Caco-2 (cell line): ENCODE results near the gene TMEM229B. TPM values are rescaled to one million over a fixed set of nuclear protein-coding genes. Genes with fewer than 3 reads are reported as not detected.

Experiments used
- BruUV-seq: library from RNA; stranded (reverse); fragments of 400-500 nt; replicated peaks from 2 replicates; lab custom pipeline; 2021; lab: Mats Ljungman, UMichigan
- CTCF ChIA-PET: fragments of 300-600 bp; sonication (Branson Sonifier 250); formaldehyde crosslinking; loops from one replicate; lab custom pipeline; 2022; ENCODE audit warnings: antibody characterized with exemption; lab: Charles Lee
- POLR2A ChIA-PET: fragments of 300-600 bp; sonication (Branson Sonifier 250); formaldehyde crosslinking; loops from one replicate; lab custom pipeline; 2022; ENCODE audit warnings: antibody characterized with exemption; lab: Charles Lee
- DNase-seq, 2 experiments: peaks; one replicate each; pipeline versions ENCODE4 v3.0.0 to v3.0.0-alpha.2; 2020 to 2022
- H3K27me3 ChIP-seq: replicated peaks from 2 replicates; pipeline ENCODE4 v1.6.0; 2011; ENCODE audit warnings: low read length; ENCODE audit not compliant: control insufficient read depth, insufficient read depth
- H3K36me3 ChIP-seq: 2 replicates; pipeline ENCODE4 v1.5.1; 2011; ENCODE audit warnings: low read length; ENCODE audit not compliant: control insufficient read depth, insufficient read depth
- H3K4me1 ChIP-seq: fragments of 250-450 bp; sonication (Bioruptor Pico); 2 replicates; pipeline ENCODE4 v1.5.1; 2020; ENCODE audit warnings: mild to moderate bottlenecking
- H3K4me3 ChIP-seq: 2 replicates; pipeline ENCODE4 v1.5.1; 2011; ENCODE audit warnings: low read depth, mild to moderate bottlenecking, control low read depth, low read length
- H3K9me3 ChIP-seq: fragments of 250-450 bp; sonication (Bioruptor Pico); 2 replicates; pipeline ENCODE4 v1.5.1; 2020; ENCODE audit warnings: mild to moderate bottlenecking, moderate library complexity
- H3K27ac Mint-ChIP-seq: one replicate; pipeline ENCODE4 v1.8.0; 2022; ENCODE audit warnings: mixed read lengths; ENCODE audit not compliant: unreplicated experiment
- H3K27me3 Mint-ChIP-seq: one replicate; pipeline ENCODE4 v1.8.0; 2022; ENCODE audit warnings: mixed read lengths; ENCODE audit not compliant: insufficient read depth, unreplicated experiment
- H3K36me3 Mint-ChIP-seq: one replicate; pipeline ENCODE4 v1.8.0; 2022; ENCODE audit warnings: mild to moderate bottlenecking, mixed read lengths; ENCODE audit not compliant: insufficient read depth, unreplicated experiment
- H3K4me1 Mint-ChIP-seq: one replicate; pipeline ENCODE4 v1.8.0; 2022; ENCODE audit warnings: low read depth, mixed read lengths; ENCODE audit not compliant: unreplicated experiment
- H3K4me3 Mint-ChIP-seq: one replicate; pipeline ENCODE4 v1.8.0; 2022; ENCODE audit warnings: mild to moderate bottlenecking, moderate library complexity, mixed read lengths; ENCODE audit not compliant: unreplicated experiment
- H3K9me3 Mint-ChIP-seq: one replicate; pipeline ENCODE4 v1.8.0; 2022; ENCODE audit warnings: mixed read lengths; ENCODE audit not compliant: unreplicated experiment
- CTCF ChIP-seq, 2 experiments: fragments of 200-600 bp in 1 of 2; IDR thresholded peaks; 1 replicate in 1 of 2; 2 replicates in 1 of 2; pipeline versions ENCODE4 v1.5.1 to v1.8.0; 2011 to 2022; ENCODE audit warnings: antibody characterized with exemption in 1 of 2, control low read depth in 1 of 2, inconsistent platforms in 1 of 2, low read depth in 1 of 2, low read length in 1 of 2, mild to moderate bottlenecking in 1 of 2, moderate library complexity in 1 of 2; ENCODE audit not compliant: insufficient read depth in 1 of 2, severe bottlenecking in 1 of 2, unreplicated experiment in 1 of 2
- intact Hi-C: fragments of 100-400 bp; cut with micrococcal nuclease; formaldehyde crosslinking; loops from one replicate; pipeline ENCODE4 v1.10.0; 2022; ENCODE audit not compliant: unreplicated experiment
- total RNA-seq: library from RNA; stranded (reverse); gene quantifications from 2 replicates; pipeline ENCODE4 v1.2.3, GENCODE V29; 2022

The TMEM229B gene
- total RNA-seq, 1 experiment from 2014 or later = not detected

DNA sequence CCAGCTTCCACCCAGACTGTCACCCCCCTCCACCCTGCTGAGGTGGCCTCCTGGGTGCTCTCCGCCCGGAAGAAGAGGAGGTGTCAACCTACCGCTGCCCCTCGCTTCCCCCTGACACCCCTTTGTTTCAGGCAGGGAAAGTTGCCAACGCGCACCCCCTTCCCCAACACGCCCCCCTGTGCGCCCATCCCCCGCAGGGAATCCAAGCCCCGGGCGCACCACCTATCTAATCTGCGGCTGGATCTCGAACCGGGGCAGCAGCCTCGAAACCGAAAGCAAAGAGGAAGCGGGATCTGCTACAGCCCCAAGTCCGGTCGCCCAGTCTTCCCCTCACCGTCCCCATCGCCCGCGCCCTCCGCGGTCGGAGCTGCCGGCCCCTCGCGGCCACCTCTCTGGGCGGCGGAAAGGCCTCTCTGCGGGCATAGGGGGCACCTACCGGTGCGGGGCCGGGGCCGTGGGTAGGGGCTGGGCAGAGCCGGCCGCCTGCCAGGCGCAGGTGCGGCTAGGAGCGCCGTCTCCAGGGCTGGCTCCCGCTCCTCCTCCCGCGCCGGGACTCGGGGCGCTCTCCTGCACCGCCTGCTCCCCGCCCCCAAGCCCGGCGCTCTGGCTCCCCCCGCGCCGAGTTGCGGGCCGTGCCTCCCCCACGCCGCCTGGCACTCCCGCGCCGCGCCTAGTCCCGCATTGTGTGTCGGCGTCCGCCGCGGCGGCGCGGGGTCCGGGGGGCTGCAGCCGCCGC, 26.3 kb upstream of the TMEM229B start:
- Histone ChIP-seq H3K4me1 (peaks cover 4% of the 10 kb centered on the region; the same call in 1 of the 2 replicates), H3K9me3 (no peaks in the 10 kb centered on the region), H3K27me3 (no peaks in the 10 kb centered on the region), H3K4me3 (peak overlapping the region; percentile 52), H3K36me3 (no peaks in the 10 kb centered on the region)
- H3K27me3 Mint-ChIP-seq = peaks cover 13% of the 10 kb centered on the region
- peak in 1 of 2 experiments; percentile 34 for DNase-seq
- CTCF ChIA-PET = interaction anchor here (0.6 to 2.6 kb wide), 3 partner anchors 13 to 1156 kb away, joined by 3 to 21 read pairs (median 4); no protein-coding TSS in a partner anchor
- intact Hi-C loops = loop anchor here (1.0 kb wide), 1 partner anchor 88 kb away; no protein-coding TSS in a partner anchor
- no peak overlapping the region for H3K27ac Mint-ChIP-seq
- no peaks in the 10 kb centered on the region for H3K36me3 Mint-ChIP-seq
- H3K9me3 Mint-ChIP-seq = no peaks in the 10 kb centered on the region
- no peak for TF ChIP-seq CTCF (IDR thresholded peaks at IDR 0.05; ENCODE audit: insufficient read depth in 1 of 2, low read depth in 1 of 2, low read length in 1 of 2, severe bottlenecking in 1 of 2, unreplicated experiment in 1 of 2)
- peak overlapping the region; percentile 71 for H3K4me3 Mint-ChIP-seq
- POLR2A ChIA-PET = no interaction called here
- BruUV-seq = no TSS peak
- no peaks in the 10 kb centered on the region for H3K4me1 Mint-ChIP-seq

DNA sequence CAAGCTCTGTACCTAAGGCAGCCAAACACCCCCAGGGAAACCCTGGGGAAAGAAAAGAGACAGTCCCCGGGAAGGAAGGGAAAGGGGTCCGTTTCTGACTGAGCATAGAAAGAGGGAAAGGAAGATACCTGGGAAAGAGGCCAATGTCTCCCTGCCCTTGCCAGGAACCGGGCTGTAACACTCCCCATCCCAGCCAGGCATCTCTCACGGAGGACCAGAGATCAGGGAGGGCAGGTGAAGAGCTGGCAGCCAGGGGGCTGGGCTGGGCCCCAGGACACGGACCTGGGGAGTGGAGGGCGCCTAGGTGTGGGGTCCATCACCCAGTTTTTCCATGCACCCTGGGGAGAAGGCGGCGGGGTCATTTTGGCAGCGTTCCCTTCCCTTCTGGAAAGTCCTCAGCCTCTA, 25.7 kb upstream of the TMEM229B start:
- Histone ChIP-seq H3K9me3 (no peaks in the 10 kb centered on the region), H3K27me3 (no peaks in the 10 kb centered on the region), H3K36me3 (no peaks in the 10 kb centered on the region), H3K4me3 (peak overlapping the region; percentile 52; the same call in 1 of the 2 replicates), H3K4me1 (peaks cover 4% of the 10 kb centered on the region; the same call in 1 of the 2 replicates)
- Mint-ChIP-seq H3K9me3 (no peaks in the 10 kb centered on the region), H3K36me3 (no peaks in the 10 kb centered on the region), H3K4me3 (peak overlapping the region; percentile 71), H3K4me1 (no peaks in the 10 kb centered on the region), H3K27ac (no peak overlapping the region), H3K27me3 (peaks cover 13% of the 10 kb centered on the region)
- ChIA-PET CTCF (interaction anchor here (0.6 to 2.6 kb wide), 5 partner anchors 13 to 1155 kb away, joined by 3 to 21 read pairs (median 4); no protein-coding TSS in a partner anchor), POLR2A (interaction anchor here (0.6 kb wide), 1 partner anchor 44 kb away, joined by 4 read pairs; no protein-coding TSS in a partner anchor)
- no peak for TF ChIP-seq CTCF (IDR thresholded peaks at IDR 0.05; ENCODE audit: insufficient read depth in 1 of 2, low read depth in 1 of 2, low read length in 1 of 2, severe bottlenecking in 1 of 2, unreplicated experiment in 1 of 2)
- no peak for DNase-seq
- intact Hi-C loops = no loop called here
- BruUV-seq = no TSS peak

DNA sequence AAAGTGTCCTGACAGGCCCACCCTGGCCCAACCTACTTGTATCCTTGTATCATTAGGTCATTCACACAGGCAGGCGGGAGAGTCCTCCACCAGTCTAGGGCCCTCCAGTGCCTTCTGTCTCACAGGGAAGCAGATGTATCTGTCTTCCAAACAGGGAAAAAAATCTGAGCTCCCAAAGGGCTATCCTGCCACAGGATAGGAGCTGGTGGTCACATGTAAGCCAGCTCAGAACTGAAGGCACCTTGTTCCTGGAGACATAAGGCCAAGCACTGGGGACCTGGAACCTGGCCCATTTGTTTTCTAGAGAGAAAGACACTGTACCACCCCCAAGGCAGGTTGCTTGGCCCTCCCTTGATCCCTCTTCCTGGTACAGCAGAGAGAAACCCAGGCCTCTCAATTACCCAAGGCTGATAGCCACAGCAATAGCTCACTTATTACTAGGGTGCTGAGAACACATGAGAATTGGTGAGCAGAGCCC, 25.1 kb upstream of the TMEM229B start:
- no peak for TF ChIP-seq CTCF (IDR thresholded peaks at IDR 0.05; ENCODE audit: insufficient read depth in 1 of 2, low read depth in 1 of 2, low read length in 1 of 2, severe bottlenecking in 1 of 2, unreplicated experiment in 1 of 2)
- H3K4me3 ChIP-seq = no peak overlapping the region
- no peaks in the 10 kb centered on the region for H3K36me3 ChIP-seq
- Mint-ChIP-seq H3K27me3 (peaks cover 11% of the 10 kb centered on the region), H3K27ac (no peak overlapping the region), H3K9me3 (no peaks in the 10 kb centered on the region), H3K4me3 (peak overlapping the region; percentile 71), H3K4me1 (no peaks in the 10 kb centered on the region), H3K36me3 (no peaks in the 10 kb centered on the region)
- H3K9me3 ChIP-seq = no peaks in the 10 kb centered on the region
- ChIA-PET CTCF (interaction anchor here (0.9 to 2.6 kb wide), 4 partner anchors 14 to 87 kb away, joined by 3 to 21 read pairs (median 4); no protein-coding TSS in a partner anchor), POLR2A (interaction anchor here (0.6 kb wide), 2 partner anchors 28 to 43 kb away, joined by 3 to 4 read pairs; no protein-coding TSS in a partner anchor)
- DNase-seq = no peak
- peaks cover 4% of the 10 kb centered on the region; the same call in 1 of the 2 replicates for H3K4me1 ChIP-seq
- H3K27me3 ChIP-seq = no peaks in the 10 kb centered on the region
- BruUV-seq = no TSS peak
- intact Hi-C loops = no loop called here
